SIG-M5 (cell line): ENCODE results near the gene EXD2.
"Not testable (repeated sequence)": the region's sequence is repeated elsewhere in the genome, so short reads cannot be mapped to it uniquely, and the experiment has no call there.

Experiments
- DNase-seq: peaks from one replicate; lab custom pipeline; 2025; lab: John Stamatoyannopoulos, UW

EXD2 gene

DNA sequence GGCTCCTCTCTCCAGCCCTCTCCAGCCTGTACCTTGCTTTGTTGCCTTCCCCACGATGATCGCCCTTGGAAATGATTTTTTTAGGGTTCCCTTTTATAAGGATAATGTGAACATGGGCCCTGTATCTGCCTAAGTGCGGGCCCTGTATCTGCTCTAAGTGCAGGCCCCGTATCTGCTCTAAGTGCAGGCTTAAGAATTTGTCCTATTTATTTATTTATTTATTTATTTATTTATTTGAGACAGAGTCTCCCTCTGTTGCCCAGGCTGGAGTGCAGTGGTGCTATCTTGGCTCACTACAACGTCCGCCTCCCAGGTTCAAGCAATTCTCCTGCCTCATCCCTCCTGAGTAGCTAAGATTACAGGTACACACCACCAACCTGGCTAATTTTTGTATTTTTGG is 91.2 kb downstream of the EXD2 start:
- no peak for DNase-seq

DNA sequence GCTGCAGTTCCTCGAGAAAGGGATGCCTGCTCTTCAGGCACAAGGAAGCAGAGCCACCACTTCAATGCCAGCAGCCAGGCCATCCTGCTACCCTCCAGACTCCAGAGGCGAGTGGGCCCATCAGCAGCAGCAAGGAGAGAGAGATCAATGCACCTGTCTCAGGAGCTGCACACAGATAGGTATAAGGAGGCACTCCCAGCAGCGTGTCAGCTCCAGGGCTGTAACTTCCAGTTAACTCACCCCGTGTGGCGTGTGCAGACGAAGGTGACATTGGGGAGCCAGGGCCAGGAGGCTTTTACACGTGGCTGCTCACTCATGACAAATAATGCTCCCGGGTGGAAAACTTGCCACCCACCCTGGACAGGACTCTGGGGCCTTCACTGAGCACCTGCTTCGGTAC is 92.9 kb downstream of the EXD2 start:
- DNase-seq, result no peak

DNA sequence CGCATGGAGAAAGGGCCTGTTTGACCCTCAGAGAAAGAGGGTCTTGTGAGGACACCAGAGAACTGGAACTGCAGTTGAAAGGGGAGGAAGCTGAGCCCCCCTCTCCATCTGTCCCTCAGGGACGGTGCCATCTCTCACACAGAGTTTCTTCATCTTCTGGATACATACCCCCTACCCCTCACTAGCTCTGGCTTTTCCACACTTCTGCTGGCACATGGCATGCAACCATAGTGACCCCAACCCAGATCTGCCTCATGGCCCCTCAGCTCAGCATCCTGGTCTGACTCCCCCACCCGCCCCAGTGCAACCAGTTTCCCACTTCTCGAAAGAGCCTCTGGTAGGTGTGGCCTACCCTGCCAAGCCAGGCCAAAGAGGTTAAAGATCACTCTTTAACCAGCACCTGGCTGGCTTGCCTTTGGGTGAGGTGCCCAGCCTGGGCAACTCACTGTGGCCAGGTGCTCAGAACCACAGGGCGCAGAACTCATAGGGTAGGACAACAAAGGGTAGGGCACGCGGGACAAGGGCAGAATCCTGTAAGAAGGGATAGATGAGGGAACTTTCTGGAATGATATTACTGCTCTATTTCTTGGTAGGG is 94.5 kb downstream of the EXD2 start:
- DNase-seq, result no peak

DNA sequence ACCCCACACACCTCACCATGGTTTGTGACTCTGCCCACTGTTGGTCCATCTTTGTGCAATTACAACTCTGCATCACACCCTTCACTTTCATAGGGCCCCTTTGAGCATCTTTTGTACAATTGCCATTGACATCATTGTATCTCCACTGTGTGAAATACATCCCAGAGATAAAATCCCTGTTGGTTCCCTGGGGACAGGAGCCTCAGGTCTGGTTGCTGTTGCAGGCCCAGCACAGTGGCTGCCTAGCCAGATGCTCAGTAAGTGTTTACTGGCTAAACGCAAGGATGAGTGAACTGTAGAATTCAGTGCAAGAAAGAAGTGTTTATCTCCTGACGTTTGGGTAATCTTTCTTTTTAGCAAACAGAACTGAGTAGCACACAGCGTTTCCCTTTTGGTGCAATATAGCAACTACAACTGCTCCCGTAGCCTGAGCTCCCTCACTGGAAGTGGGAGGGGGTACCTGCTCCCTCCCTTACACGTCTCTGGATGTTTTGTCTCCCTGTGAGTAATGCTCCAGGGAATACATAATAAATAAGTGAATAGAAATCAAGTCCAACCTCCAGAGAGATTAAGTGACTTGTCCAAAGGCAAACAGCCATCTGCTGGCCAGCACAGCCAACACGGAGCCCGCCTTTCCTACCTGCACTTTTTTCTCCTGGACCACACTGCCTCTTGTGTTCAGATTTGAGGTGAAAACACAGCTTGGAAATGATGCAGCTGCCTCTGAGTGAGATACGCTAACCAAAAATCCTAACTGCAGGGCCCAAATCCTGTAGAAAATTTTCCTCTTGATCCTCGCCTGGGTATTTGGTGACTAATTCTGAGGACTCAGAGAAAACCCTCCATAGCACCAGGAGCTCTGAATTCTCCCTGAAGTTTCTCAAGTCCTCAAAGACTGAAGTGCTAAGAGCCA is 96.1 kb downstream of the EXD2 start:
- no peak for DNase-seq

DNA sequence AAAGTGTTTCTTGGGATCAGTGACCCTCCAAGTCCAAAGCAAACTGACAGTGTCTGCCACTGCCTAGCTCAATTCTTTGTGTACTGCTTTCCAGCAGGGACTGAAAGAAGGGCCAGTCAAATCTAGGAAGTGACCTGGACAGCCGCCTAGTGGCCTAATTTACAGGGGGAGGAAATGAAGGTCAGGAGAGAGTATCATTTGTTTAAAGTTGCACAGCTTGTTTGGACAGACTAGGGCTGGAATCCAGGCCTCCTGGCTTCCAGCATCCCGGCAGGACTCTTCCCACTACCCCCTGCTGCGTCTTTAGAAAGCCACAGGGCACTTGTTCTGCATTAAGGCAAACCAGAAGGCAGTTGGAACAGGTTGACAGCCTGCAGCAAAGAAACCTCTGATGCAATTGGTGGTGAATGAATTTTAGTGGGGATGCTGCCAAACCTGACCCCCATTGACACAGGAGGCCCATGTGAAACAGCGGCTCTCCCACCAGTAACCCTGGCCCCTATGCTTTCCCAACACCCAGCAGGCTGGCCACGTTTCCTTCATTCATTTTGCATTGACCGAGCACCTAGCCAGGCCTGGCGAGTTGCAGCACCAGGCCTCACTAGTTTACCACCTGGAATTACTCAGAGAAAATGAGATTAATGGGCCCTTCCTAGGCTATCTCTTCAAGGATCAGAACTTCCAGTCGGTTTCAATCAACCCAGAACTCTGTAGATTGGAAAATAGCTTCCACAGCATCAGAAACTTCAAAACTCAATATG is 96.9 kb downstream of the EXD2 start:
- DNase-seq, result no peak

DNA sequence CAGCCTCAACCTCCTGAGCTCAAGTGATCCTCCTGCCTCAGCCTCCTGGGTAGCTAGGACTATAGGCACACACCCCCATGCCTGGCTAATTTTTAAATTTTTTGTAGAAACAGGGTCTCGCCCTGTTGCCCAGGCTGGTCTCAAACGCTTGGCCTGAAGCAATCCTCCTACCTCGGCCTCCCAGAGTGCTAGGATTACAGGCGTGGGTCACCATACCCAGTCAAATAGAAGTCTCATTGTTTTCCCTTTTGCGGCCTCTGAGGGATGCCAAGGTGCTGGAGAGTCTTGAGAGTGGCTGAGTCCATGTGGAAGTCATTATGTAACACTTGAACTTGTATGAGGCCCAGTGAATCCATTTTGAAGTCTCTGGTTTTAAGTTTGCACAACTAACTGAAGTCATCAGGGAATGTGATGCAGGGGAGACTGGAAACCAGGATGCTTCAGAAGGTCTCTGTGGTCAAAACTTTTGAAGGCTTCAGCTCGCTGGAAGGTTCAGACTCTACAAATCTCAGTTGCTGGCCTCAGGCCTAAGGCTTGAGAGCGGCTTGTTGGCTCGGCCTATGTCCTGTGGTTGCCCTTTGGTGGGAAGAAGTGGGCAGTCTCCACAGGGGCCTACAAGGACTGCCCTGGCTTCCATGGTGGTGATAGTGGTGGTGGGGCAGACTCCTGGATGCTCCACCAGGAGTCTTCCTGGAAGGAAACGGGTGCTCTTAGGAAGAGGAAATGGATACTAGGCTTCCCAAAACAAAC is 97.8 kb downstream of the EXD2 start:
- no peak for DNase-seq

DNA sequence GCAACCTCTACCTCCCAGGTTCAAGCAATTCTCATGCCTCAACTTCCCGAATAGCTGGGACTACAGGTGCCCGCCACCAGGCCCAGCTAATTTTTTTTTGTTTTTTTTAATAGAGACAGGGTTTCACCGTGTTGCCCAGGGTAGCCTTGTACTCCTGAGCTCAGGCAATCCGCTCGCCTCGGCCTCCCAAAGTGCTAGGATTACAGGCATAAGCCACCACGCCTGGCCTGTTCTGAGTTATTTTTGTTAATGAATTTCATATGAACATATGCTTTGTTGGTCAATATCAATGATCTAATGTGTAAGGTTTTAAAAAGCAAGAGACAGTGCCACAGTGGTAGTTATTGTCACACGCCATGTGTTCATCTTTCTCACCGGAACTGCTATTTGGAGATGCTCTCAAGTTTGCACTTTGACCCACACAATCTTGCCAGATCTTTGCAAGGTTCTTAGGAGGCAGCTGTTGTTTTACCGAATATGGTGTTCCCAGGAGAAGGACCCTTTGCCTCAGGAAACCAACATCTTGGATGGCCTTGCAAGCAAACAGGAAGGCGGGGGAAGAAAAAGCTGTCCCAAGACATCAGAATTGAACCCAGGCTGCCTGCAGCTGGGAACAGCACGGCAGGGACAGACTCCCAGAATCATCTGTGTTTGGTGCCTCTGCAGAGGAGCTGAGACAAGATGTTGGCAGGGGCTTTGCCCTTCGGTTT is 98.7 kb downstream of the EXD2 start:
- DNase-seq, result no peak

DNA sequence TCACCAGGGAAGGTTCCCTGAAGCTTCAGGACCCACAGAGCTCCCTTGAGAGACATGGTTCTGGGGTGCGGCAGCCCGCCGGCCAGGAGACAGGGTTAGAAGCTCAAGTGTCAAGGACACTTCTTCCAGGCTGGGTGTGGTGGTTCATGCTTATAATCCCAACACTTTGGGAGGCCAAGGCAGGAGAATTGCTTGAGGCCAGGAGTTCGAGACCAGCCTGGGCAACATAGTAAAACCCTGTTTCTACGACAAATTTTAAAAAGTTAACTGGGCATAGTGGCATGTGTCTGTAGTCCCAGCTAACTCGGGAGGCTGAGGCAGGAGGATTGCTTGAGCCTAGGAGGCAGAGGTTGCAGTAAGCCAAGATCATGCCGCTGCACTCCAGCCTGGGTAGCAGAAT is 99.6 kb downstream of the EXD2 start:
- not testable (repeated sequence) for DNase-seq

DNA sequence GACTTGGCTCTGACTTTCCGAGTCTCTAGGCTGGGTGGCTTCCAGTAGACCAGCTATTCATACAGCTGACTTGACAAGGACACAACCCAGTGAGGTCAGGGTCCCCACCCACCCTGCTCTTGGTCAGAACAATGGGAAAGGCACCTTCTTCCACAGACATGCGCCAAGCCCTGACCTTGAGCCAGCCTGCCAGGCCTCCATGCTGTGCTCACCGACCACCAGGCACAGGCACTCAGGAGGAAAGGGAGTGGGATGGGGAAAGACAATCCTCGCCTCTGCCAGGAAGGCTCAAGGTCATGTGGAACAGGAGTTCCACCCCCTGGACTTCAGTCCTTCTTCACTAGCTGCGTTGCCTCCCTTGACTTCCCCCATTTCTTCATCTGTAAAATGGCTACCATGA is 100.1 kb downstream of the EXD2 start:
- DNase-seq, result no peak

DNA sequence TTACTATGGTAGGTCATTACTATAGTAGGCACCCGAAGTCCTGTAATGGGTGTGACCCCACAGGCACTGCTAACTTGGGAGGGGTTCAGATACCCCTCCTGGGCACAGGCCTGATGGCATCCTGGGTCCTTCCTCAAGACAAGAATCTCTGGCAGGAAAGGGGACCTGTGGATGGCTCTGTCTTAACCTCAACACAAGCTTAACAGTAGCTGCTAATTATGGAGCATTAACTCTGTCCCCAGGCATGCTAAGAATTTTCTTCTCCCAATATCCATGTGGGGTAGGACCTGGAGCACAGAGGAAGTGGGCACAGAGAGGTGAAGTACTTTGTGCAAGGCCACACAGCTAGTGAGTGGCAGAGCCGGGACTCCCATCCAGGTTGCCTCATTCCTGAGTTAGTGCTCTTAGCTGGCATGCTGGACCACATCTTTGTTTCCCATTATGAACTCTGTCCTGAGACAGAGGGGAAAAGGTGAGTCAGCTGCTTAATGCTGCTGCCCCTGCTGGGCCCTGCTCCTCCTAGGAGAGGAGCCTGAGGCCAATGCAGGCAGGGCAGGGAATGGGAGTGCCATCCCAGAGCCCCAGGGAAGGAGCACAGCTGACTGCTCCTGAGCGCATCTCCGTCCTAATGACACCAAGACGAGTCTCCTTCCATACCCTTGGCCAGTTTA is 100.7 kb downstream of the EXD2 start:
- DNase-seq, result no peak
